Left lung (tissue), 10 donors: Measurements from ENCODE around the gene TNFAIP8L1. TPM values are rescaled to one million over a fixed set of nuclear protein-coding genes. Genes with fewer than 3 reads are reported as not detected.

Source experiments
- ATAC-seq: fragments of 200-7000 bp; cut with Tn5 transposase; one replicate; pipeline ENCODE4 v1.9.1; 2020; ENCODE audit warnings: moderate library complexity
- DNase-seq, 4 donors: peaks; one replicate each; pipeline ENCODE4 v3.0.0-alpha.2; 2013 to 2020
- H3K27ac ChIP-seq, 2 donors: fragments of 200-600 bp; sonication (generic) in 1 of 2; one replicate each; pipeline versions ENCODE4 v1.5.0 to v1.8.0; 2020 to 2021
- H3K27me3 ChIP-seq, 2 donors: fragments of 200-600 bp; sonication (generic) in 1 of 2; one replicate each; pipeline versions ENCODE4 v1.5.0 to v1.8.0; 2020 to 2021
- H3K36me3 ChIP-seq, 2 donors: fragments of 200-600 bp; sonication (generic) in 1 of 2; one replicate each; pipeline versions ENCODE4 v1.5.0 to v1.8.0; 2020 to 2021
- H3K4me1 ChIP-seq, 2 donors: fragments of 200-600 bp; one replicate each; pipeline ENCODE4 v1.8.0; 2021
- H3K4me3 ChIP-seq, 2 donors: fragments of 200-600 bp; sonication (generic) in 1 of 2; one replicate each; pipeline versions ENCODE4 v1.5.0 to v1.8.0; 2020 to 2021; ENCODE audit warnings: mild to moderate bottlenecking in 1 of 2
- H3K9me3 ChIP-seq, 2 donors: fragments of 200-600 bp; sonication (generic) in 1 of 2; one replicate each; pipeline versions ENCODE4 v1.5.0 to v1.8.0; 2020 to 2021
- intact Hi-C, 2 donors: fragments of 100-400 bp; cut with DNase I; formaldehyde crosslinking; loops; one replicate each; pipeline versions ENCODE4 v1.11.2 to v1.14.2; 2022
- polyA plus RNA-seq, 6 donors: library from polyadenylated mRNA; unstranded; fragments of 120-200 nt; gene quantifications; one replicate each; pipeline ENCODE4 v1.2.1, GENCODE V29; 2013; ENCODE audit not compliant: insufficient read length in 6 of 6
- total RNA-seq, 2 donors: library from RNA; stranded (reverse); fragmentation: NEBNext Ultra II Directional; extraction: Animal tissue kit (Norgen Biotek cat#: 25700); gene quantifications; one replicate each; pipeline ENCODE4 v1.2.1, GENCODE V29; 2021
- TF ChIP-seq, protein P1 (sequence below), 2 donors: fragments of 200-600 bp; sonication (generic) in 1 of 2; IDR thresholded peaks; one replicate each; pipeline versions ENCODE4 v1.5.0 to v1.8.0; 2021; ENCODE audit warnings: antibody characterized with exemption in 2 of 2
- donor health status: DM: no; HTN: yes; CAD: no.
- donor health status: DM: no; HTN: no; CAD: no.

The TNFAIP8L1 gene
- total and polyA plus RNA-seq, 8 donors: 5.9 to 17.9 (median 15.9) TPM

DNA sequence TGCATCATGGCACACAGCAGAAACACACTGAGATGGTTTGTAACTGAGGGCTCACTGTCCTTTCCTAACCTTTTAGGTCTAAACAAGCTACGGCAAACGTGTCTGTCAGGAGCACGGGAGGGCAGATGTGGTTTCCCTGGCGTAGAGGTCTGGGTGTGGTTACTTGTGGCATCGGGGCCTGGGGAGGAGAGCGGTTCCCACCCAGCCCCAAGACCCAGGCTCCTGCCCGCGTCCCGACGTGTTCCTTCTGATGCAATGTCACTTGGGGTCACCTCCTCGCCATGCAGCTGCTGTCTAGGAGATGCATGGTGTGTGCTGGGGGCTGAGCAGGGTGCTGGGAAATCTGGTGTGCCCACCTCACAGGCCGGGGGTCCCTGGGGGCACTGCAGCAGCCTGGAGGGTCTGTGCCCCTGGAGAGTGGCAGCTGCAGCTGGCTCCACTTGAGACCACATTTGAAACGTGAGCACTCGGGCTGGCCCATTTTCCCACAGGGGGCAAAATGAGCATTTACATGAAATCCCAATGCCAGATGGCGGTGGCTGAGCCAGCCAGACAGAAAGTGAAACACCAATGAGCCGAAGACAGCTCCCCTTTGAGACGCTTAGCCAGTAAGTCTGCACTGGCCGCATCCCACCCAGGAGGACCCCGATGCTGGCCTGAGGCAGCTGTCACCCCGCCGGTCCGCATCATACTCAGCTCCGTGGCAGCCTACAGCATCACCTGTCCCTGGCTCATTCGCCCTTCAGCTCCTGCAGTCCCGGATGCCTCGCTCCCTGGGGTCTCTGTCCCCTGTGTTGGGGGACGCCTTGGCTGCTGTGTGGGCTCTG, 53.1 kb downstream of the TNFAIP8L1 start:
- no peak for ATAC-seq
- no peak overlapping the region for H3K27ac ChIP-seq
- TF ChIP-seq, protein P1, sequence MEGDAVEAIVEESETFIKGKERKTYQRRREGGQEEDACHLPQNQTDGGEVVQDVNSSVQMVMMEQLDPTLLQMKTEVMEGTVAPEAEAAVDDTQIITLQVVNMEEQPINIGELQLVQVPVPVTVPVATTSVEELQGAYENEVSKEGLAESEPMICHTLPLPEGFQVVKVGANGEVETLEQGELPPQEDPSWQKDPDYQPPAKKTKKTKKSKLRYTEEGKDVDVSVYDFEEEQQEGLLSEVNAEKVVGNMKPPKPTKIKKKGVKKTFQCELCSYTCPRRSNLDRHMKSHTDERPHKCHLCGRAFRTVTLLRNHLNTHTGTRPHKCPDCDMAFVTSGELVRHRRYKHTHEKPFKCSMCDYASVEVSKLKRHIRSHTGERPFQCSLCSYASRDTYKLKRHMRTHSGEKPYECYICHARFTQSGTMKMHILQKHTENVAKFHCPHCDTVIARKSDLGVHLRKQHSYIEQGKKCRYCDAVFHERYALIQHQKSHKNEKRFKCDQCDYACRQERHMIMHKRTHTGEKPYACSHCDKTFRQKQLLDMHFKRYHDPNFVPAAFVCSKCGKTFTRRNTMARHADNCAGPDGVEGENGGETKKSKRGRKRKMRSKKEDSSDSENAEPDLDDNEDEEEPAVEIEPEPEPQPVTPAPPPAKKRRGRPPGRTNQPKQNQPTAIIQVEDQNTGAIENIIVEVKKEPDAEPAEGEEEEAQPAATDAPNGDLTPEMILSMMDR (IDR thresholded peaks at IDR 0.05): no peak
- no peaks in the 10 kb centered on the region for H3K27me3 ChIP-seq
- H3K4me3 ChIP-seq: no peak overlapping the region
- DNase-seq: no peak
- intact Hi-C loops: no loop called here
- peaks cover 0 to 98% of the 10 kb centered on the region in 2 donors for H3K36me3 ChIP-seq
- no peaks in the 10 kb centered on the region for H3K9me3 ChIP-seq
- H3K4me1 ChIP-seq: no peaks in the 10 kb centered on the region

DNA sequence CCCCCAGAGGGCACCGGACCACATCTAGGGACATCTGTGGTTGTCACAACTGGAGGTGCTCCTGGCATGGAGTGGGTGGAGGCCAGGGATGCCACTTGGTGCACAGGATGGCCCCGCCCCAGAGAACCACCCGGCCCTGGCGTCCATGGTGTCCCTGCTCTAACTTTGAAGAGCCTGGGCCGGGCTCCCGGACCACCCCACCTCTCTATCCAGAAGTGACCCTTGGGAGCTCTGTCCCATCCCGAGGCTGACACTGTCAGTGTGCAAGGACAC, 53.7 kb downstream of the TNFAIP8L1 start:
- Histone ChIP-seq H3K4me3 (no peak overlapping the region), H3K9me3 (no peaks in the 10 kb centered on the region), H3K4me1 (no peaks in the 10 kb centered on the region), H3K27me3 (no peaks in the 10 kb centered on the region), H3K27ac (no peak overlapping the region), H3K36me3 (peaks cover 0 to 98% of the 10 kb centered on the region in 2 donors)
- ATAC-seq (no peak), DNase-seq (no peak)
- intact Hi-C loops: no loop called here
- TF ChIP-seq, protein P1 (IDR thresholded peaks at IDR 0.05): no peak

DNA sequence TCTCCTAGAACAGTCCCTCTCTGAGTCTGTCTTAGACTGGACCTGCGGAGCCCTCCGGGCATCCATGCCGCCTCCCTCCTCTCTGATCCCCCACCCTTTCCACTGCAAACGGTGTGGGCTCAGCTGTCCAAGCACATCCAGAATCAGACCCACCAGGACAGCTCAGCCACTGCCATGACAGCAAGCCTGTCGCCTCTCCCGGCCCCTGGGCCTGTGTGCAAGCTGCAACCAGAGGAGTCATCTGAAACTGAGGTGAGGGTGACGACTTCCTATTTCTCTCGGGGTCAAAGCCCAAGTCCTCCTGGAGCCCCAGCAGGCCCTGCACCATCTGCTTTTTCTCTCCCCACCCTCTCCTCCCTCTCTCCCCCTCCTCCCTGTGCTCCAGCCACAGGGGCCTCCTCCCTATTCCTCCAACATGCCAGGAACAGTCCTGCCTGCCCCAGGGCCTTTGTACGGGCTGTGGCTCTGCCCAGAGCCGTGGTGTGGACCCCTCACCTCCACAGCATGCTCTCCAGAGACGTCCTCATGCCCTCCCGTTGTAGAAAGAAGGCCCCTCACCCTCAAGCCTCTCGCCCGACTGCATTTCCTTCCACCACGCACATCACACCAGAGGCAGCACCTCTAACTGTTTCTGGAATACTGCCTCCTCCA, 54.3 kb downstream of the TNFAIP8L1 start:
- Histone ChIP-seq H3K36me3 (peaks cover 0 to 98% of the 10 kb centered on the region in 2 donors), H3K4me1 (no peaks in the 10 kb centered on the region), H3K9me3 (no peaks in the 10 kb centered on the region), H3K27ac (peak overlapping the region in 1 of 2 donors; percentile 10), H3K4me3 (no peak overlapping the region), H3K27me3 (no peaks in the 10 kb centered on the region)
- DNase-seq: no peak
- TF ChIP-seq, protein P1 (IDR thresholded peaks at IDR 0.05): no peak
- intact Hi-C loops: no loop called here
- ATAC-seq: no peak

DNA sequence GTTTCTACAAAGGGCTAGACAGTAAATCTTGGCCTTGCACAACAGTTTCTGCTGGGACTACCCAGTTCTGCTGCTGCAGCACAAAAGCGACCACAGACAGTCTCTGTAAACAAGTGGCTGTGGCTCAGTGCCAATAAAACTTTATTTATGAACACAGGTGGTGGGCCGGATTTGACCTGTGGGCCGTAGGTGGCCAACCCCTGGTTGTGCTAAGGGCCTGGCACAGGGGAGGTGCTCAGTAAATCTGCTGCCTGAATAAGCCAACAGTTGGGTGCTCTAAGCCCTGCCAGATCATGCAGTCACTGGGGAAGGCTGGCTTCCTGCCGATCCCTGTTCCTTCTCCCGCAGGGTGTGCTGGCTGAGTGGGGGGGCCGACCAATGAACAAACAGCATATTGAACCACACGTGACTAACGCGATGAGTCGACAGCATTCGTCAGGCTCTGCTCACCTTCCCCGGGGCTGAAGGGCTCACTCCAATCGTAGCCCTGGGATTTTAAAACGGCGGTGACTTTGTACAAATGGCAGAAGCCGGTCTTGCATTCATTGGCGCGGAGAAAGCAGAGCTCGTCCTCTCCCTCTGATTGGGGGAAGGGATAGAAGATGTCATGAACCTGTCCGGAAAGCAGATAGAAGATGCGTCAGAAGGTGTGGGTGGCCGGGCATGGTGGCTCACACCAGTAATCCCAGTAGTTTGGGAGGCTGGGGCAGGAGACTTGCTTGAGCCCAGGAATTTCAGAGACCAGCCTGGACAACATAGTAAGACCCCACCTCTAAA, 55.1 kb downstream of the TNFAIP8L1 start:
- TF ChIP-seq, protein P1 (IDR thresholded peaks at IDR 0.05): no peak
- H3K4me1 ChIP-seq: no peaks in the 10 kb centered on the region
- H3K27me3 ChIP-seq: no peaks in the 10 kb centered on the region
- no peak overlapping the region for H3K4me3 ChIP-seq
- H3K27ac ChIP-seq: peak overlapping the region in 1 of 2 donors; percentile 28
- no peaks in the 10 kb centered on the region for H3K9me3 ChIP-seq
- ATAC-seq (peak; percentile 8), DNase-seq (peak in 1 of 4 donors; percentile 50)
- H3K36me3 ChIP-seq: peaks cover 0 to 98% of the 10 kb centered on the region in 2 donors
- intact Hi-C loops: no loop called here

DNA sequence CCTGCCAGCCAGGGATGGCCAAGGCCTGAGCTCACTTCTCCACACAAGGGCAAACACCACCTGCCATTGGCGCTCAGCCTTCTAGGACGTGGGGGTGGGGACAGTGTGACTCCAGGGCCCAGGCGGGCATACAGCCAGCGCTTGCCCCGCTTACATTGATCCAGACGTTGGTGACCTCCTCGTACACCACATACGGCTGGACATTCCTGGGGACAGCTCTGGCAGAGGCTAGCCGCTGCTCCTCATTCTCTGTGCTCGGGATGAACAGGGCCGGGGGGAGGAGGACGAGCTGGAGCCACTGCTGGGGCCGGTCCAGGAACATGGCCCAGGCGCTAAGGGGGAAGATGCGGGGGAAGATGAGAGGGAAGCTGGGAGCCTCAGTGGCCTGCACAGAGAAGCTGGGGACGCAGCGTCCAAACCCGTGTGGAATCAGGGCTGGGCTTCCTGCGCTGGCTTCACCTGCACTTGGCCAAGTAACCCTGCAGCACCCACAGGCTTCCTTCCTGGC, 56.0 kb downstream of the TNFAIP8L1 start:
- H3K4me1 ChIP-seq: no peaks in the 10 kb centered on the region
- intact Hi-C loops: no loop called here
- no peaks in the 10 kb centered on the region for H3K27me3 ChIP-seq
- no peaks in the 10 kb centered on the region for H3K9me3 ChIP-seq
- DNase-seq: no peak
- TF ChIP-seq, protein P1 (IDR thresholded peaks at IDR 0.05): no peak
- H3K36me3 ChIP-seq: peaks cover 0 to 98% of the 10 kb centered on the region in 2 donors
- no peak for ATAC-seq
- H3K27ac ChIP-seq: no peak overlapping the region
- H3K4me3 ChIP-seq: no peak overlapping the region
